ENCODE results near the gene CXorf49. TPM values are rescaled to one million over a fixed set of nuclear protein-coding genes. Genes with fewer than 3 reads are reported as not detected.
"Not testable (repeated sequence)": the region's sequence is repeated elsewhere in the genome, so short reads cannot be mapped to it uniquely, and the experiment has no call there.

The CXorf49 gene
- total RNA-seq, 1 experiment from 2014 or later = not detected

- H3K23me2 ChIP-seq (ENCODE audit: insufficient read length, low read depth, low read length, poor library complexity, severe bottlenecking); H3K4me1 Mint-ChIP-seq; H3T11ph ChIP-seq (ENCODE audit: low read length); H3K9me3 Mint-ChIP-seq; DNase-seq; H2AK5ac ChIP-seq (ENCODE audit: insufficient read length, low read length); H3K4ac ChIP-seq (ENCODE audit: low read depth, low read length); H3K14ac ChIP-seq (ENCODE audit: insufficient read depth, low read length); H3K27ac ChIP-seq (ENCODE audit: insufficient read length, low read depth, low read length); H2BK12ac ChIP-seq (ENCODE audit: insufficient read length, low read depth, low read length); H2AFZ ChIP-seq (ENCODE audit: low read length); H4K91ac ChIP-seq (ENCODE audit: insufficient read length, low read depth, low read length); H3K9me3 ChIP-seq (ENCODE audit: control insufficient read depth, low read depth, low read length); H3K4me3 Mint-ChIP-seq; H4K5ac ChIP-seq (ENCODE audit: insufficient read length, low read depth, low read length); H4K20me1 ChIP-seq (ENCODE audit: control insufficient read depth, insufficient read depth, insufficient read length); H3K56ac ChIP-seq (ENCODE audit: insufficient read length, low read depth, low read length); H3K36me3 Mint-ChIP-seq (ENCODE audit: insufficient read depth in 1 of 3, low read depth in 3 of 3); H2BK15ac ChIP-seq (ENCODE audit: low read depth, low read length); H3K18ac ChIP-seq (ENCODE audit: insufficient read length, low read depth, low read length); H3K79me1 ChIP-seq (ENCODE audit: insufficient read depth, low read depth, low read length, poor library complexity, severe bottlenecking); H3K23ac ChIP-seq (ENCODE audit: insufficient read length, low read depth, low read length); H3K27me3 ChIP-seq (ENCODE audit: insufficient read depth, low read length); H3K27ac Mint-ChIP-seq; H3K4me1 ChIP-seq (ENCODE audit: insufficient read depth, low read length); H2BK120ac ChIP-seq (ENCODE audit: low read depth, low read length, poor library complexity, severe bottlenecking); H2BK5ac ChIP-seq (ENCODE audit: insufficient read length, low read length); H3K79me2 ChIP-seq (ENCODE audit: insufficient read depth, low read length); H3K9ac ChIP-seq (ENCODE audit: extremely low read depth, insufficient read length, low read length); H3K27me3 Mint-ChIP-seq (ENCODE audit: low read depth); H3K4me2 ChIP-seq (ENCODE audit: insufficient read depth, insufficient read length, low read length); H2BK20ac ChIP-seq (ENCODE audit: low read depth, low read length, poor library complexity, severe bottlenecking); H4K8ac ChIP-seq (replicated peaks; ENCODE audit: insufficient read length, low read depth, low read length): not testable (repeated sequence)
- WGBS (ENCODE audit: extremely low coverage, insufficient read length, low lambda C conversion rate) = no CpG with 5 or more reads among the region's 12 CpGs
Observed at GRCh38 chrX:71716323-71716722, 1.8 kb downstream of the CXorf49 start.

DNA sequence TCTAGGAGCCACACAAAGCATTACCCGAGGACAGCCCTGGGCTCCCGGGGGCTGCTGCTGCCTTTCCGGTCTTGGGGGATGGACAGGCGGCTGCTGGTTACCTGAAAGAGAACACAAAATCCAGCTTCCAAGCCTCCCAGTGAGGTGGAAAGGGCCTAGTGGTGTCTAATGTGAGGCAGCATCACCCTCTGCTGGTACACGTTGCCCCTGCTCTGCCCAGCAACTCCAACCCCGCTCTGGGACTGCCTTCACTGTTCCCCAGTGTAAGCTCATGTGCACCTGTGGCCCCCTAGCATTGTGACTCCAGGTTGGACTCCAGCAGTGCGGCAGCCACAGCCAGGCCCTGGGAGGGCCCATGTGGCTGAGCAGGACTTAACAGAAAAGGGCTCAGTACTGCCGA is 2.5 kb downstream of the CXorf49 start:
- WGBS (ENCODE audit: extremely low coverage, insufficient read length, low lambda C conversion rate) = no CpG with 5 or more reads among the region's 8 CpGs
- not testable (repeated sequence) for H3K9me3 Mint-ChIP-seq; H3T11ph ChIP-seq (ENCODE audit: low read length); H3K9me3 ChIP-seq (ENCODE audit: control insufficient read depth, low read depth, low read length); H3K4ac ChIP-seq (ENCODE audit: low read depth, low read length); H3K9ac ChIP-seq (ENCODE audit: extremely low read depth, insufficient read length, low read length); H3K27me3 Mint-ChIP-seq (ENCODE audit: low read depth); H3K4me3 Mint-ChIP-seq; H4K8ac ChIP-seq (replicated peaks; ENCODE audit: insufficient read length, low read depth, low read length); H3K4me1 Mint-ChIP-seq; H3K79me2 ChIP-seq (ENCODE audit: insufficient read depth, low read length); H3K4me1 ChIP-seq (ENCODE audit: insufficient read depth, low read length); H3K36me3 Mint-ChIP-seq (ENCODE audit: insufficient read depth in 1 of 3, low read depth in 3 of 3); H2BK120ac ChIP-seq (ENCODE audit: low read depth, low read length, poor library complexity, severe bottlenecking); H3K23me2 ChIP-seq (ENCODE audit: insufficient read length, low read depth, low read length, poor library complexity, severe bottlenecking); H3K27ac ChIP-seq (ENCODE audit: insufficient read length, low read depth, low read length); H2AK5ac ChIP-seq (ENCODE audit: insufficient read length, low read length); H3K14ac ChIP-seq (ENCODE audit: insufficient read depth, low read length); H3K27ac Mint-ChIP-seq; H4K20me1 ChIP-seq (ENCODE audit: control insufficient read depth, insufficient read depth, insufficient read length); DNase-seq; H3K4me2 ChIP-seq (ENCODE audit: insufficient read depth, insufficient read length, low read length); H4K5ac ChIP-seq (ENCODE audit: insufficient read length, low read depth, low read length); H2AFZ ChIP-seq (ENCODE audit: low read length); H2BK5ac ChIP-seq (ENCODE audit: insufficient read length, low read length); H3K56ac ChIP-seq (ENCODE audit: insufficient read length, low read depth, low read length); H2BK15ac ChIP-seq (ENCODE audit: low read depth, low read length); H3K18ac ChIP-seq (ENCODE audit: insufficient read length, low read depth, low read length); H2BK12ac ChIP-seq (ENCODE audit: insufficient read length, low read depth, low read length); H4K91ac ChIP-seq (ENCODE audit: insufficient read length, low read depth, low read length); H3K27me3 ChIP-seq (ENCODE audit: insufficient read depth, low read length); H2BK20ac ChIP-seq (ENCODE audit: low read depth, low read length, poor library complexity, severe bottlenecking); H3K23ac ChIP-seq (ENCODE audit: insufficient read length, low read depth, low read length); H3K79me1 ChIP-seq (ENCODE audit: insufficient read depth, low read depth, low read length, poor library complexity, severe bottlenecking)

Data from H9 (cell line).